ENCODE results near the gene ERCC4.

ERCC4 gene

DNA sequence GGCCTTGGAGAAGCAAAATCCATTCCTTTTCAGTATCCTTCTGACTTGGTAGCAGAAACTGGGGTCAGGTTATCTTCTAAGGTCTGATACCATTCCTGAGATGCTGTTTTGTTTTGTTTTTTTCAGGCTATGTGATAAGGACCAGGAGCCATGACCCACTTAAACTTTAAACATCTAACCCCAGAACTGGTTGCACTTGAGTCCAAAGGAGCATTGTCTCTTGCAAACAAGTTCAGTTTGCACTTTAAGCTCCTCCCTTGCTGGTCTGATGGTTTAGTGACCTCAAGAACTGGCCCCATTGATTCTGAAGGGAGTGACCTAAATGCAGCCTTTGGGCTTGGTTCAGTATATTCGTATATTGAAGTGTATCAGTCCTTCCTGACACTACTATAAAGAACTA is 75.2 kb downstream of the ERCC4 start:
- DNase-seq = no peak

DNA sequence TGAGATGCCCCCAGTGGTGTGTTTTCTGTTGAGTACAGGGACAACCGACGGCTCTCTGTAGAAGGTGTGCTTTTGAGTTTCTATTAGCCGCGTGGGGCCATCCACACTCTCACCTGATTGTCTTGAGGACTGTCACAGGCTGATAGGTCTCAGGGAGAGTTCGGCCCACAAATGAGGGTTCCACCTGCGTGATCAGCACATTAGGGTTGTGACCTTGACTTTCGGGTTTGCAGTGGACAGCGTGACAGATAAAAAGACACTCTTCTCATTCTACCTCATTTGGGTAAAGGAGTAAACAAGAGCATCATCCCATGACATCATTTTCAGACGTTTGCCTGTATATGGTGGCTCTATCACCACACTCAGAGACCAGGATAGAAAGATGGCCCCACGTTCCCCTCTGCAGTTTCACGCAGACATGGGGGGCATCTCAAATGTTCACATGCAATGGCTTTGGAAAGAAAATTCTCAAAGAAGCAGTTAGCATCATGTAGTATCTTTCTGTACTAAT is 76.9 kb downstream of the ERCC4 start:
- no peak for DNase-seq

- DNase-seq = no peak
These were observed 77.6 kb downstream of the ERCC4 start for GRCh38 chr16:13997526-13997925.

DNA sequence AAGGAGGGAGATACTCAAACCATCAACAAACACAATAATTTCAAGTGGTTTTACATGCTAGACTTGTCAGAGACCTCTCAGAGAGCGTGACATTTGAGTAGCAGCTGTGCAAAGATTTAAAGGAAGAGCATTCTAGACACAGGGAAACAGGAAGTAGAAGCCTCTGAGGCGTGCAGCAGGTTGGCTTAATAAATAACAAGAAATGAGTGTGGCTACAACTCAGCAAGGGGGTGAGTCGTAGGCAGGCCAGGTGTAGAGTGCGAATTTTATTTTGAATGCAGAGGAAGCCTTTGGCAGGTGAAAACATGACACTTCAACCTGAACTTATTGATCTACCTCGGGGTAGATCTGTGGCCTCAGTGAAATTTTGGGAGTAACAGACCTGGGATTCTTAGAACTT is 78.0 kb downstream of the ERCC4 start:
- DNase-seq = no peak

GRCh38 chr16:13999071-13999894 is 79.3 kb downstream of the ERCC4 start:
- DNase-seq = no peak

GRCh38 chr16:13999895-14000425 is 80.0 kb downstream of the ERCC4 start:
- DNase-seq = no peak

GRCh38 chr16:14001521-14001920 is 81.6 kb downstream of the ERCC4 start:
- no peak for DNase-seq
